ENCODE data around the gene GRIP2.

Gene GRIP2

DNA sequence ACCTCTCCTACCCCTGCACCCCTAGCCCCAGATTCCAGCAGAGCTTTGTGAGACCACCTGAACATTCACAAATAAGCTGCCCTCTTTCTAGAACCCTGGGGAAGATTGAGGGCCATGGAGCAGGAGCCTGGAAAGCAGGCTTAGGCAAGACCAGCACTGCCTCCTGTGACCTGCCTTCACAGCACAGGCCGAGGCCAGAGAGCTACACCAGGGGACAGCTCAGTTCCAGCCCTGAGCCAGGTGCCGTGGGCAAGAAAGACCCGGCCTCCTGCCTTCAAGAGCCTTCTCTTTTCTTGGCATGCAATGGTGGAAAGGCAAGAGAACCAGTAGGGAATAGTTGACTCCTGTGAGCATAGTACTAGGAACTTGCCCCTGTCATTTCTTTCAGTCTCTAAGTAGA lies 89.6 kb downstream of the GRIP2 start:
- no peak for DNase-seq

DNA sequence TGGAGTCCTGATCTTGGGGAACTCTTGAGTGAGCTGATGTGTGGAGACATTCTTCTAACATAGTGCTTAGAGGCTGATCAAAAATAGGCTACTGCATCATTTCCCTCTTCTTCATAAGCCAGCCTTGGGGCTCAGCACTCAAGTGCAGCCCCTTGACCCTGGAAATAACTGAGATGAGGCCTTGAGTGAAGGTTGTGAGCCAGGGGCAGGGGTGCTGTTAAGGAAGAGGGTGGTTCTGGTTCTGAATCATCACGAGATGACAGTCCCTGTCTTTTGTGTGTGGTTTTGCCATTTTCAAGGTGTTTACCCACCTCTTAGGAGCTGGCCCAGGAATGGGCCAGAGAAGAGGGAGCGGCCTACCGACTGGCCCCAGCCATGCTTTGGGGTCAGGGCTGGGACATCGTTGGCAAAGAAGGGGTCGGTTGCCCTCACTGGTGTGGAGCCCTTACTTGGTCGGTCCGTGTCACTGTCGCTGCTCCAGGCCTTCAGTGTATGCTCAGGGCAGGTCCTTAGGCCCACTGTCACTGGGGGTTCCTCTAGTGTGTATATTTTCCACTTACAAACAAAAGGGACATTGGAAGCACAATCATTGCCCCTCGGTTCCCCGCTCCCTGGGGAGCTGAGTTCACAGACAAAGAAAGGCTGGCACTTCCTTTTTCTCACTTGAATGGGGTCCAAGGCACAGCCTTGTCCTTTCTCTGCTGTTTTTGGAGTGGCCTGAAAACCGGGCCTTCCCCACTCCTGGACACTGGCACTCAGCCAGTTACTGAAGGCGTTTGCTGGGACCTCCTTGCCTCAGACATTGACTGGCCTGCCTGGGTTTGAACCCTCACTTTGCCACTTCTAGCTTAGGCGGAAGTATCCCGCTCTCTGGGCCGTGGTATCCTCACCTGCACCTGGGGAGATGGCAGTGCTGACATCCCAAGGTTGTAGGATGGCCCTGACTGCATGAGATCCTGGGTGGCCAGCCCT lies 91.1 kb downstream of the GRIP2 start:
- no peak for DNase-seq

DNA sequence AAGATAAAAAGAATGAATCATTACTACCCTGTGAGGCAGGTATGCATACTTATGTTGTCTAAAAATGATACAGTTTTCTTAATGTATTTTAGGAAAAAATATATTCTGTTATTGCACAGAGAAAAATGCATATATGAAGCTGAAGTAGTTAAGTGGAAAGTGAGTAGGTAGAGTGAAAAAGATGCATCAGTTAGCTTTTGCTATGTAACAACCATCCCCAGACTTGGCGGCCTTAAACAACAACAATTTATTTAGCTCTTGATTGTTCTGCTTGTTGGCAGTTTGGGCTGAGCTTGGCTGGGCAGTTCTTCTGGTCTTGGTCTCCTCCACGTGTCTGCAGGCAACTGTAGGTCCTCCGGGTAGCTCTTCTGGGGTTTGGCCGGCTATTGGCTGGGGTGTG lies 92.1 kb downstream of the GRIP2 start:
- DNase-seq, result no peak

DNA sequence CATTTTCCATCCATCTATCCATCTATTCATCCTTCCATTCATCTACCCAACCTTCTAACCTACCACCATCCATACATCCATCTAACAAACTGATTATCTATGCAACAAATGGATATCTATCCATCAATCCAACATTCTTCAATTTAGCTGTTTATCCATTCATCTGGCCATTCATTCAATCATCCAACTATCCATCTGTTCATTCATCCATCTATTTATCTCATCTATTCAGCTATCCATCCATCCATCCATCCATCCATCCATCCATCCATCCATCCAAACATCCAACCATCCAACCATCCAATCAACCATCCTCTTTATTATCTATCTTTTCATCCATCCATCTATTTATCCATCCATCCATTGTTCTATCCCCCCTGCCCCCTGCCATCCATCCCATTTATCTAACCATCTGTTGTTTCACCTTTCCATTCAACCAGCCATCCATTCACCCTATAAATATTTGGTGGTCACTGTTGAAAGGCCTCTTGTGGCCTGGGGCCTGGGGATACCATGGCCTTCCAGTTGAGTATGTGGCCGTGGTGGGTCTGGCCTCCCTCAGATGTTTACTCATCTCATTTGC lies 93.1 kb downstream of the GRIP2 start:
- DNase-seq, result no peak

DNA sequence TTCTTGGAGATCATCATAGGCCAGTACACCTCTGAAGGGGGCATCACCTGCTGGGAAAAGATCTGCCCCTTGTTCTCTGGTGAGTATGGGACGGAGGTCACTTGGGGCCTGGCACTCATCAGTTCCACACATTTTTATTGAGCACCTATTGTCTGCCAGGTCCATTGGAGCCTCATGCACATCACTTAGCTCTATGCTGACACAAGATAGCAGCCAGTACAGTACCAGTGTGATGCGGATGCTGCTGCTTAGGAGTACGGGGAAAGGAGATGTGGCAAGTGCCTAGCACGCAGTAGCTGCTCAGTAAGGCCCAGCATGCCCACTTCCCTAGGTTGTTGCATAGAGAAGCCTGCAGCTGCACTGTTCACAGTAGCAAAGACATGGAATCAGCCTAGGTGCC lies 94.4 kb downstream of the GRIP2 start:
- no peak for DNase-seq

DNA sequence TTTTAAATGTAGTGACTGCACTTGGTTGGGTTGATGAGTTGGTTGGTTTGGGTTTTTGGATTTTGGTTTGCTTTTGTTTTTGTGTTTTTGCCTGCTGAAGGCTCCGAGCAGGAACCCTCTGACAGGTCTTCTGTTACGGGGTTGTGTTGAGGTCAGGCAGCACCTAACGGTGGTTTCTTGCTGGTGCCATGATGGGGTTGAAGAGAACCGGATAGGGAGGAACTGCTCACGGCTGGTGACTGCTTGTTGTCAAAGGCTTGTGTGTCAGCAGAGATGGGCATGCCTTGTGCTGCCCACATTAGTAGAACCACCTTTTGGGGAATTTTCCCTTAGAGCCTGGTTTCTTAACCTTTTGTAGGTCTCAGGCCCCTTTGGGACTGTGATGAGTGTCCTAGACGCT lies 95.8 kb downstream of the GRIP2 start:
- no peak for DNase-seq

DNA sequence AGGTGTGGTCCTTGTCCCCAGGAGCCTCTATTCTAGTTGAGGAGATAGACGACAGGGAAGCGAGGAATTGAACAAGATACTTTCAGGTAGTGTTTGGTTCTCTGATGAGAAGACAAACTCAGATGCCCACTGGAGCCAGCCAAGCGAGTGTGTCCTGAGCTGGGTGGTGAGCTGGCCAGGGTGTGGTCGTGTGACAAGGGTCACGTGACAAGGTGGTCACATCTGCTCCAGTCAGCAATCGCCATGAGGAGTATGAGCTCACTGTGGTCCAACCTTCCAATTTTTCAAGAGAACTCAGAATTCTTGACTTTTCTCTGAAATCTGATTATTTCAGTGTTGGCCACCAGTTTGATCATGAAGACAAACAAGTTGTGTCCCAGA lies 98.2 kb downstream of the GRIP2 start:
- DNase-seq, result no peak

DNA sequence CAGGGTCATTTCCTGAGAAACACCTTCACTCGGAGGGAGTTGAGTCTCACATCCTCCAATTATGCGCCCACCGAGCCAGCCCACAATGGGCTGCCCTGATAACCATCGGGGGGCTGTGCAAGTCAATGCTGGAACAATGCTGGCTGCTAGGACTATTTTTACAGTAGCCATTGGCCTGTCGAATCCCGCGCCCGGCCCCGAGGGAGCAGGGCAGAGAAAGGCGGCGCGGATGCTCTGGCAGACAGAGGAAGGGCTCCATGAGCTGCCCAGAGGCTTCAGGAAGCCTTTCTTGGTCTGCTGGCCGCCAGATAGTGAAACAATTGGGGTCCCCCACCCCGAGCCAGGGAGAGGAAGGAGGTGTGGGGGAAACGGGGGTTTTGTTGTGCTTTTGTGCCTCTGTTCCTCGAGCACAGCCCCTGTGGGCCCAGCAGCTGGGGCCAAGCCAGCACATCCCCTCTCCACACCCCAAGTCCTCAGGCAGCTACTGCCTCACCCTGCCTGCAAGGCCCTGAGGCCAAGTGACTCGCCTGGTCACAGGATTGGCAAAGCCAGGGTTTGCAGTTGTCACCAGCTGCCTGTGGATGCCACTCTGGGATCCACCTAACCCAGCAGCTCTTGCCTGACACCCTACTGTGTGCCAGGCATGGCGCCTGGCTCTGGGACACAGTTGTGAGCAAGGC lies 98.8 kb downstream of the GRIP2 start:
- no peak for DNase-seq

DNA sequence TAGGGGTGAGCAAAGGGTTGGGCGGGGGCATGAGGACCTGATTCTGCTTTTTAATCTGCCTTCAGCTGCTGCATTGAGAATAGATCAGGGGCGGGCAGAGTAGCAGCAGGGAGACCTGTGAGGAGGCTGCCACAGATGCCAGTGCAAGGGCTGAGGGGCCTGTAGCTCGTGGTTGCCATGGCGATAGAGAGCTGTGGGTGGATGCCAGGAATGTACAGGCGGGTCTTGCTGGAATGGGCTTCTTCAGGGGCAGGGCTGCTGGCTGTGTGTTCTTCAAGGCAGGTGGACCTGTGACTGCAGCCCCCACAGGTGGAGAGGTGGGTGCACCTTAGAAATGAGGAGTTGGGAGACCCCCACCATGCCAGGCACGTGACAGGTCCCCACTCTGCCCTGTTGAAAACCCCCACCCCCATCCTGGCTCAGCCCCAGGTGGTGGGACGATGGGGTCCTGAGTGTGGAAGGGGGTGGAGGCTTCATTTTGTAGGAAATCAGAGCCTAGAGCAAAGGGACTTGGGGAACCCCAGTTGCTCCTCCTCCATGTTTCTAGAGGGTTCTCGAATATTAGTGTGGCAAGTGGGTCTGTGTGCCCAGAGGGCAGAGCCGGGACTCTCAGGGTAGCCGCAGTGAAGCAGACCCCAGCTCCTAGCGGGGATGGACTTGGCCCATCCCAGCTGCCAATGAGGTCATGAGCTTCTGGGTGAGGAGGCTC lies 99.5 kb downstream of the GRIP2 start:
- DNase-seq, result no peak

DNA sequence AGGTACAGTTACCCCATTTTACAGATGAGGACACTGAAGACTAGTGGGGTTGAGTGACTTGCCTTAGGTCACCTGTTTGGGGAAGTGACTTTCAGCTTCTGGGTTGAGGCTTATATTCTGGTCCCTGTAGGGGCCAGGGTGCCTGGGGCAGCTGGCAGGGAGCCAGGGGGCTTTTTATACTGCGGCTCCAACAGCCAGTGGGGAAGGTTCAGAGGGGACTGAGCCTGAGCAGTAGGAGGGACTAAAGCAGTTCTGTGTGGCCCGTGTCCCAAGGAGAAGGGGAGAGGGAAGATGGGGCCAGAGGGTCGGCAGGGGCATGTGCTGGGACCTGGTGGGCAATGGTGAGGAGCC lies 100.0 kb downstream of the GRIP2 start:
- DNase-seq, result no peak

DNA sequence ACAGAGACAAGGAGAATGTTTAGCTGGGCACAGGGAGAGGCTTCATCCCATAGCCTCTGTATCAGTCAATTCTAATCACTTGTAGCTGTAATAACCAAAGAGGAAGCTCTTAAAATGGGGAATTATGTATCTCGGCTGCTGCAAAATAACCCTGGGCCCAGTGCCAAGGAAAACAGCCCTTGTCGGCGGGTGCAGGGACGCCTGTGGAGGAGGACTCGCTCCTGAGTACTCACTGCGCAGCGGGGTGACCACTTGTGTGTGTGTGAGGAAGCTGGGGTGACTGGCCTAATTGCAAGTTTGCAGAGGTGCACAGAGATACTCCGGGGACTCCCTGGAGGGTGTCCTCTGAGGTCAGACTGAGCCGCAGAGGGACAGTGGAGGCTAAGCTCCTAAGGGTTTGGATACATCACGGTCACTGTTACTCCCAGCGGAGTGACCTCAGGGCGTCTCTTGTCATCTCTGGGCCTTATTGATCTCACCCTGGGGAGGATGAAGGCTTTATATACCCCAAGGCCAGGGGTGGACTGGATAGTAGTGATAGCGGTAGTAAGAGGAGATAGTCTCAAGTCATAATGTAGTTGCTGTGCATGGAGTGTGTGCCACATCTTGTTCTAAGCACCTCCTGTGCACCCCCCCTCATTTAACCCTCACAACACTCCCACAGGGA lies 100.5 kb downstream of the GRIP2 start:
- DNase-seq, result no peak

All from central memory CD4-positive, alpha-beta T cell (primary cell).